Effector CD4-positive, alpha-beta T cell (primary cell): ENCODE data around the gene KCNT2.

Source experiments
- DNase-seq: peaks from one replicate; pipeline ENCODE4 v3.0.0-alpha.2; 2020

The KCNT2 gene

GRCh38 chr1:196178083-196178635, 430.1 kb downstream of the KCNT2 start:
- DNase-seq: no peak
